Measurements from ENCODE around the gene TRIM72.

TRIM72 gene

DNA sequence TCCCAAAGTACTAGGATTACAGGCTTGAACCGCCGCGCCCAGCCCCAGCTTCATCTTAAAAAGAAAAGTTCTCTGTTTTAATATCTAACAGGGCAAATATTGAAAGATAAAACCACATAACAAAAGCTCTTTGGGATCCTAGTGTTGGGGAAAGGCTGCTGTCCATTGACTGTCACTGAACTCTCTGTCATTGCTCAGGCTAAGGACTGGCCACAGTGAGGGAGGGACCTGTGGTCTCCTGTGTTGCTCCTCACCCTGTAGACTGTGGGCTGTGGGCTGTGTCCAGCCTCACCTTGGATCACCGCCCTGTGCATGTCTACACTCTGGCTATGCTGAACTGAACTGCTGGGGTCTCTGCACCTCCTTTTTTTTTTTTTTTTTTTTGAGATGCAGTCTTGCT lies 14.3 kb downstream of the TRIM72 start:
- no peaks in the 10 kb centered on the region for H3K27me3 ChIP-seq (ENCODE audit: low read length)
- H3K4me3 ChIP-seq (ENCODE audit: insufficient read depth, low read length, poor library complexity, severe bottlenecking), result no peak overlapping the region
- H3K9ac ChIP-seq (ENCODE audit: low read length), result no peak overlapping the region
- no peaks in the 10 kb centered on the region for H3K9me3 ChIP-seq (ENCODE audit: insufficient read depth, low read length)
- H3K36me3 ChIP-seq (ENCODE audit: low read length), result no peaks in the 10 kb centered on the region
- TF ChIP-seq, protein P1, sequence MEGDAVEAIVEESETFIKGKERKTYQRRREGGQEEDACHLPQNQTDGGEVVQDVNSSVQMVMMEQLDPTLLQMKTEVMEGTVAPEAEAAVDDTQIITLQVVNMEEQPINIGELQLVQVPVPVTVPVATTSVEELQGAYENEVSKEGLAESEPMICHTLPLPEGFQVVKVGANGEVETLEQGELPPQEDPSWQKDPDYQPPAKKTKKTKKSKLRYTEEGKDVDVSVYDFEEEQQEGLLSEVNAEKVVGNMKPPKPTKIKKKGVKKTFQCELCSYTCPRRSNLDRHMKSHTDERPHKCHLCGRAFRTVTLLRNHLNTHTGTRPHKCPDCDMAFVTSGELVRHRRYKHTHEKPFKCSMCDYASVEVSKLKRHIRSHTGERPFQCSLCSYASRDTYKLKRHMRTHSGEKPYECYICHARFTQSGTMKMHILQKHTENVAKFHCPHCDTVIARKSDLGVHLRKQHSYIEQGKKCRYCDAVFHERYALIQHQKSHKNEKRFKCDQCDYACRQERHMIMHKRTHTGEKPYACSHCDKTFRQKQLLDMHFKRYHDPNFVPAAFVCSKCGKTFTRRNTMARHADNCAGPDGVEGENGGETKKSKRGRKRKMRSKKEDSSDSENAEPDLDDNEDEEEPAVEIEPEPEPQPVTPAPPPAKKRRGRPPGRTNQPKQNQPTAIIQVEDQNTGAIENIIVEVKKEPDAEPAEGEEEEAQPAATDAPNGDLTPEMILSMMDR (IDR thresholded peaks at IDR 0.05; ENCODE audit: insufficient read depth, low read length, poor library complexity, severe bottlenecking), result no peak
- TF ChIP-seq EZH2phosphoT487 (conservative IDR thresholded peaks at IDR 0.05; ENCODE audit: low read length), result no peak
- H3F3A ChIP-seq (ENCODE audit: insufficient read depth), result no peaks in the 10 kb centered on the region
- no peak overlapping the region for H2AFZ ChIP-seq (ENCODE audit: low read depth, low read length, severe bottlenecking)
- no peak overlapping the region for H3K27ac ChIP-seq (ENCODE audit: low read depth, low read length)
- H4K20me1 ChIP-seq (ENCODE audit: low read depth, low read length), result no peaks in the 10 kb centered on the region
- H3K4me2 ChIP-seq (ENCODE audit: low read depth, low read length, poor library complexity, severe bottlenecking), result no peak overlapping the region
- H3K79me2 ChIP-seq (ENCODE audit: insufficient read depth, low read length), result no peaks in the 10 kb centered on the region
- H3K9me2 ChIP-seq (replicated peaks; ENCODE audit: insufficient read depth, low read length), result no peaks in the 10 kb centered on the region

DNA sequence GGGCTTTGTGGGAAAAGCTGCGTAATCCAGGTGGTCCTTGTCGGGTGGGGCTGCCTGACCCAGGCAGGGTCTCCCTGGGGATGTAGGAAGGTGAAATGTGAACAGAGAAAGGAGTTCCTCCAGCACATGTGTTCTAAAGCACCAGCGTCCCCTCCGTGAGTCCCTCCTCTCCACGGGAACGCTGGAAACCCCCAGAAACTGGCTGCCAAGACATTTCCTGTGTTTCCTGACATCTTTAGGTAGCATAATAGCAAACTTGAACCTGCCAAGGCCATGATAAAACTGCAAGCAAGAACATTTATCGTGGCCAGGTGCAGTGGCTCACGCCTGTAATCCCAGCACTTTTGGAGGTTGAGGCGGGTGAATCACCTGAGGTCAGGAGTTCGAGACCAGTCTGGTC lies 15.6 kb downstream of the TRIM72 start:
- no peaks in the 10 kb centered on the region for H3K27me3 ChIP-seq (ENCODE audit: low read length)
- no peaks in the 10 kb centered on the region for H3K36me3 ChIP-seq (ENCODE audit: low read length)
- no peaks in the 10 kb centered on the region for H3K9me3 ChIP-seq (ENCODE audit: insufficient read depth, low read length)
- no peak overlapping the region for H2AFZ ChIP-seq (ENCODE audit: low read depth, low read length, severe bottlenecking)
- no peak for TF ChIP-seq EZH2phosphoT487 (conservative IDR thresholded peaks at IDR 0.05; ENCODE audit: low read length)
- TF ChIP-seq, protein P1 (IDR thresholded peaks at IDR 0.05; ENCODE audit: insufficient read depth, low read length, poor library complexity, severe bottlenecking), result no peak
- no peak overlapping the region for H3K4me3 ChIP-seq (ENCODE audit: insufficient read depth, low read length, poor library complexity, severe bottlenecking)
- H4K20me1 ChIP-seq (ENCODE audit: low read depth, low read length), result no peaks in the 10 kb centered on the region
- H3K4me2 ChIP-seq (ENCODE audit: low read depth, low read length, poor library complexity, severe bottlenecking), result no peak overlapping the region
- no peaks in the 10 kb centered on the region for H3F3A ChIP-seq (ENCODE audit: insufficient read depth)
- H3K9me2 ChIP-seq (replicated peaks; ENCODE audit: insufficient read depth, low read length), result no peaks in the 10 kb centered on the region
- H3K9ac ChIP-seq (ENCODE audit: low read length), result no peak overlapping the region
- H3K27ac ChIP-seq (ENCODE audit: low read depth, low read length), result no peak overlapping the region
- H3K79me2 ChIP-seq (ENCODE audit: insufficient read depth, low read length), result no peaks in the 10 kb centered on the region

DNA sequence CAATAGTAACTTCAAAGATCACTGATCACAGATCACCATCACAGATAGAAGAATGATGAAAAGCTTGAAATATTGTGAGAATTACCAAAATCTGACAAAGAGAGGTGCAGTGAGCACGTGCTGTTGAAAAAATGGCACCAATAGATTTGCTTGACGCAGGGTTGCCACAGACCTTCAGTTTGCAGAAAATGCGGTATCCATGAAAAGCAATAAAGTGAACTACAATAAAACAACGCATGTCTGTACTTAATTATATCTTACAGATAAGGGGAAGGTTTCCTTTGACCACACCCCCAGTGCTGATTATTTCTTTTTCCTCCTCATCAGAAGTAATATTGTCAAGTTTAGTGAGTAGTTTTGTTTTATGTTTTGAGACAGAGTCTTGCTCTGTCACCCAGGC lies 24.1 kb downstream of the TRIM72 start:
- no peaks in the 10 kb centered on the region for H3K9me3 ChIP-seq (ENCODE audit: insufficient read depth, low read length)
- no peaks in the 10 kb centered on the region for H3K27me3 ChIP-seq (ENCODE audit: low read length)
- H3K9ac ChIP-seq (ENCODE audit: low read length), result no peak overlapping the region
- TF ChIP-seq, protein P1 (IDR thresholded peaks at IDR 0.05; ENCODE audit: insufficient read depth, low read length, poor library complexity, severe bottlenecking), result no peak
- no peak for TF ChIP-seq EZH2phosphoT487 (conservative IDR thresholded peaks at IDR 0.05; ENCODE audit: low read length)
- no peaks in the 10 kb centered on the region for H3K9me2 ChIP-seq (replicated peaks; ENCODE audit: insufficient read depth, low read length)
- H3F3A ChIP-seq (ENCODE audit: insufficient read depth), result no peaks in the 10 kb centered on the region
- no peak overlapping the region for H3K4me3 ChIP-seq (ENCODE audit: insufficient read depth, low read length, poor library complexity, severe bottlenecking)
- no peaks in the 10 kb centered on the region for H3K79me2 ChIP-seq (ENCODE audit: insufficient read depth, low read length)
- H3K4me2 ChIP-seq (ENCODE audit: low read depth, low read length, poor library complexity, severe bottlenecking), result no peak overlapping the region
- H4K20me1 ChIP-seq (ENCODE audit: low read depth, low read length), result no peaks in the 10 kb centered on the region
- H2AFZ ChIP-seq (ENCODE audit: low read depth, low read length, severe bottlenecking), result no peak overlapping the region
- H3K36me3 ChIP-seq (ENCODE audit: low read length), result no peaks in the 10 kb centered on the region
- no peak overlapping the region for H3K27ac ChIP-seq (ENCODE audit: low read depth, low read length)

Data from SU-DHL-6 (cell line).